GM12878 (cell line): ENCODE results near the gene SIGLEC11. TPM values are rescaled to one million over a fixed set of nuclear protein-coding genes. Genes with fewer than 3 reads are reported as not detected.

ENCODE experiments used
- ATAC-seq: fragments of 200-7000 bp; cut with Tn5 transposase; 3 replicates; pipeline ENCODE4 v1.9.1; 2020; ENCODE audit warnings: mild to moderate bottlenecking, moderate library complexity
- BruUV-seq: library from RNA; stranded (reverse); fragments of 400-500 nt; replicated peaks from 2 replicates; lab custom pipeline; 2021; lab: Mats Ljungman, UMichigan
- CTCF ChIA-PET: fragments of 300-600 bp; sonication (Branson Sonifier 250); formaldehyde crosslinking; extraction: SDS; loops from one replicate; lab custom pipeline; 2021; ENCODE audit warnings: inconsistent platforms; lab: Yijun Ruan, JAX
- POLR2A ChIA-PET: fragments of 350-600 bp; formaldehyde crosslinking; extraction: SDS; loops from one replicate; lab custom pipeline; 2021; ENCODE audit warnings: inconsistent platforms; lab: Charles Lee
- RAD21 ChIA-PET: fragments of 300-600 bp; sonication (Branson Sonifier 250); formaldehyde crosslinking; loops from one replicate; lab custom pipeline; 2023; ENCODE audit warnings: antibody characterized with exemption; ENCODE audit not compliant: unreplicated experiment; lab: Charles Lee
- SMC1A ChIA-PET: fragments of 300-600 bp; sonication (Branson Sonifier 250); formaldehyde crosslinking; loops from one replicate; lab custom pipeline; 2023; ENCODE audit not compliant: unreplicated experiment, uncharacterized antibody; lab: Charles Lee
- DNase-seq: peaks from one replicate; pipeline ENCODE4 v3.0.0-alpha.2; 2011; ENCODE audit warnings: low read depth, low spot score
- FAIRE-seq: peaks from 3 replicates; lab custom pipeline; 2011; peaks lifted over from hg19 to GRCh38; lab: Jason Lieb, UNC
- H2AFZ ChIP-seq: 2 replicates; pipeline ENCODE4 v1.6.0; 2011; ENCODE audit warnings: low read depth, low read length, control low read depth; ENCODE audit not compliant: control insufficient read depth
- H3K27ac ChIP-seq: 2 replicates; pipeline ENCODE4 v1.5.1; 2011; ENCODE audit warnings: control low read depth; ENCODE audit not compliant: control insufficient read depth, insufficient read depth
- H3K27me3 ChIP-seq, 2 experiments: replicated peaks in 1 of 2; 2 replicates each; pipeline versions ENCODE4 v1.6.0 to v1.6.1; 2011; ENCODE audit warnings: low read length in 1 of 2; ENCODE audit not compliant: control insufficient read depth in 2 of 2, insufficient read depth in 2 of 2
- H3K36me3 ChIP-seq, 2 experiments: 2 replicates each; pipeline ENCODE4 v1.5.1; 2011; ENCODE audit warnings: low read length in 1 of 2; ENCODE audit not compliant: control insufficient read depth in 2 of 2, insufficient read depth in 2 of 2
- H3K4me1 ChIP-seq: 2 replicates; pipeline ENCODE4 v1.6.1; 2011; ENCODE audit warnings: mild to moderate bottlenecking, low read length, moderate library complexity, mixed read lengths; ENCODE audit not compliant: control insufficient read depth, insufficient read depth
- H3K4me2 ChIP-seq: 2 replicates; pipeline ENCODE4 v1.6.0; 2011; ENCODE audit warnings: control low read depth; ENCODE audit not compliant: control insufficient read depth, insufficient read depth
- H3K4me3 ChIP-seq: fragments of 200-600 bp; sonication (generic); 2 replicates; pipeline ENCODE4 v1.5.1; 2016
- H3K79me2 ChIP-seq: 2 replicates; pipeline ENCODE4 v1.6.0; 2011; ENCODE audit warnings: low read length; ENCODE audit not compliant: control insufficient read depth, insufficient read depth
- H3K9ac ChIP-seq: 2 replicates; pipeline ENCODE4 v1.8.0; 2011; ENCODE audit warnings: low read length, control low read depth, mixed read lengths; ENCODE audit not compliant: control insufficient read depth, insufficient read depth
- H3K9me3 ChIP-seq: replicated peaks from 3 replicates; pipeline ENCODE4 v1.5.1; 2011; ENCODE audit warnings: mild to moderate bottlenecking, low read length; ENCODE audit not compliant: control insufficient read depth, insufficient read depth
- H4K20me1 ChIP-seq: 2 replicates; pipeline ENCODE4 v1.6.0; 2011; ENCODE audit not compliant: control insufficient read depth, insufficient read depth
- BCL11A ChIP-seq: IDR thresholded peaks from 2 replicates; pipeline ENCODE4 v1.6.1; 2011; ENCODE audit warnings: low read depth, low read length
- BCL3 ChIP-seq: IDR thresholded peaks from 2 replicates; pipeline ENCODE4 v1.6.1; 2011; ENCODE audit warnings: borderline replicate concordance, low read depth, mild to moderate bottlenecking, moderate library complexity, low read length; ENCODE audit not compliant: insufficient read depth, poor library complexity, severe bottlenecking
- CREM ChIP-seq: IDR thresholded peaks from 2 replicates; pipeline ENCODE4 v1.6.1; 2014; ENCODE audit warnings: antibody characterized with exemption, low read depth
- EED ChIP-seq: sonication (generic); IDR thresholded peaks from 2 replicates; pipeline ENCODE4 v1.6.1; 2016; ENCODE audit warnings: antibody characterized with exemption, low read depth
- EP300 ChIP-seq, 2 experiments: fragments of 150-350 bp in 1 of 2; IDR thresholded peaks; 2 replicates each; pipeline ENCODE4 v1.6.1; 2011 to 2012; ENCODE audit warnings: low read depth in 2 of 2, low read length in 2 of 2, borderline replicate concordance in 1 of 2, improper control_type of control experiment in 1 of 2, inconsistent platforms in 1 of 2; ENCODE audit not compliant: control insufficient read depth in 1 of 2
- IRF3 ChIP-seq: fragments of 450-650 bp; IDR thresholded peaks from 2 replicates; pipeline ENCODE4 v1.6.1; 2014; ENCODE audit warnings: mild to moderate bottlenecking
- IRF4 ChIP-seq: IDR thresholded peaks from 2 replicates; pipeline ENCODE4 v1.6.1; 2011; ENCODE audit warnings: low read depth, low read length
- JUNB ChIP-seq: IDR thresholded peaks from 2 replicates; pipeline ENCODE4 v1.6.1; 2016; ENCODE audit warnings: antibody characterized with exemption, mild to moderate bottlenecking
- NFIC ChIP-seq: IDR thresholded peaks from 2 replicates; pipeline ENCODE4 v1.6.1; 2012; ENCODE audit warnings: low read depth, mild to moderate bottlenecking, inconsistent platforms, low read length, moderate library complexity
- NFYA ChIP-seq: IDR thresholded peaks from 2 replicates; pipeline ENCODE4 v1.6.1; 2011; ENCODE audit warnings: low read depth, mild to moderate bottlenecking, low read length, improper control_type of control experiment, borderline replicate concordance
- NR2C2 ChIP-seq: IDR thresholded peaks from 2 replicates; pipeline ENCODE4 v1.6.1; 2011; ENCODE audit warnings: borderline replicate concordance, low read depth; ENCODE audit not compliant: control insufficient read depth, insufficient read length
- PML ChIP-seq: IDR thresholded peaks from 2 replicates; pipeline ENCODE4 v1.6.1; 2012; ENCODE audit warnings: low read length, inconsistent platforms
- TCF12 ChIP-seq: IDR thresholded peaks from 2 replicates; pipeline ENCODE4 v1.6.1; 2011; ENCODE audit warnings: low read depth, mild to moderate bottlenecking, low read length
- ZNF622 ChIP-seq: fragments of 450-650 bp; IDR thresholded peaks from 2 replicates; pipeline ENCODE4 v1.6.1; 2017; ENCODE audit warnings: mild to moderate bottlenecking, inconsistent platforms
- WGBS: methylation state at CpG from one replicate; pipeline ENCODE4 v1.1.6; 2016; ENCODE audit warnings: low lambda C conversion rate; ENCODE audit not compliant: insufficient replicate concordance, insufficient coverage; ENCODE audit errors: missing lambda C conversion rate; 5-methylcytosine and 5-hydroxymethylcytosine counted together
- in situ Hi-C: fragments of 300-500 bp; cut with MboI; formaldehyde crosslinking; loops from 9 replicates; pipeline ENCODE4 v1.14.3; 2018; ENCODE audit warnings: mixed read lengths
- intact Hi-C: fragments of 100-400 bp; cut with micrococcal nuclease; formaldehyde crosslinking; loops from one replicate; pipeline ENCODE4 v1.14.2; 2022; ENCODE audit not compliant: unreplicated experiment
- polyA plus RNA-seq, 11 experiments: library from polyadenylated mRNA; depleted of rRNA in 4 of 11; unstranded in 6 of 11; stranded (reverse) in 5 of 11; fragments of >200 nt; fragmentation: Nextera tagmentation in 4 of 11; fragmentation: Illumina TruSeq in 1 of 11; extraction: Ambion mirVana in 4 of 11; extraction: Trizol in 1 of 11; gene quantifications; 1 replicate in 1 of 11; 2 replicates in 10 of 11; pipeline versions ENCODE4 v1.2.1 to v1.2.3, GENCODE V29; 2011 to 2016; ENCODE audit warnings: inconsistent platforms in 2 of 11, missing spikeins in 2 of 11, low read depth in 1 of 11
- total RNA-seq, 4 experiments: library from RNA; depleted of rRNA in 3 of 4; stranded (reverse); fragments of >200 nt in 3 of 4; fragmentation: Illumina TruSeq in 1 of 4; extraction: Trizol in 1 of 4; gene quantifications; 2 replicates each; pipeline versions ENCODE4 v1.2.1 to v1.2.3, GENCODE V29; 2013 to 2021
- TF ChIP-seq, protein P1 (sequence below): fragments of 450-650 bp; formaldehyde crosslinking; IDR thresholded peaks from 2 replicates; pipeline ENCODE4 v1.5.0; 2022; ENCODE audit warnings: mild to moderate bottlenecking, missing genetic modification characterization
- TF ChIP-seq, protein P2 (sequence below): fragments of 450-650 bp; conservative IDR thresholded peaks from 2 replicates; pipeline ENCODE4 v1.6.1; 2017; ENCODE audit warnings: mild to moderate bottlenecking, moderate library complexity

Gene SIGLEC11
- total and polyA plus RNA-seq, 10 of the 15 experiments (the other 5 are each of a cell fraction or from before 2014, with no cell fraction given): not detected

GRCh38 chr19:49977076-49977475 is 16.1 kb upstream of the SIGLEC11 start:
- Histone ChIP-seq H3K27me3 (no peaks in the 10 kb centered on the region), H3K4me3 (no peak overlapping the region), H3K36me3 (no peaks in the 10 kb centered on the region; a peak in 1 of 4 replicates), H3K9ac (no peak overlapping the region), H4K20me1 (no peaks in the 10 kb centered on the region), H3K27ac (no peak overlapping the region), H2AFZ (no peak overlapping the region), H3K4me2 (no peak overlapping the region), H3K9me3 (no peaks in the 10 kb centered on the region), H3K79me2 (no peaks in the 10 kb centered on the region), H3K4me1 (no peaks in the 10 kb centered on the region)
- no peak for TF ChIP-seq IRF3
- TF ChIP-seq EED: no peak
- TF ChIP-seq CREM: no peak
- TF ChIP-seq, protein P1, sequence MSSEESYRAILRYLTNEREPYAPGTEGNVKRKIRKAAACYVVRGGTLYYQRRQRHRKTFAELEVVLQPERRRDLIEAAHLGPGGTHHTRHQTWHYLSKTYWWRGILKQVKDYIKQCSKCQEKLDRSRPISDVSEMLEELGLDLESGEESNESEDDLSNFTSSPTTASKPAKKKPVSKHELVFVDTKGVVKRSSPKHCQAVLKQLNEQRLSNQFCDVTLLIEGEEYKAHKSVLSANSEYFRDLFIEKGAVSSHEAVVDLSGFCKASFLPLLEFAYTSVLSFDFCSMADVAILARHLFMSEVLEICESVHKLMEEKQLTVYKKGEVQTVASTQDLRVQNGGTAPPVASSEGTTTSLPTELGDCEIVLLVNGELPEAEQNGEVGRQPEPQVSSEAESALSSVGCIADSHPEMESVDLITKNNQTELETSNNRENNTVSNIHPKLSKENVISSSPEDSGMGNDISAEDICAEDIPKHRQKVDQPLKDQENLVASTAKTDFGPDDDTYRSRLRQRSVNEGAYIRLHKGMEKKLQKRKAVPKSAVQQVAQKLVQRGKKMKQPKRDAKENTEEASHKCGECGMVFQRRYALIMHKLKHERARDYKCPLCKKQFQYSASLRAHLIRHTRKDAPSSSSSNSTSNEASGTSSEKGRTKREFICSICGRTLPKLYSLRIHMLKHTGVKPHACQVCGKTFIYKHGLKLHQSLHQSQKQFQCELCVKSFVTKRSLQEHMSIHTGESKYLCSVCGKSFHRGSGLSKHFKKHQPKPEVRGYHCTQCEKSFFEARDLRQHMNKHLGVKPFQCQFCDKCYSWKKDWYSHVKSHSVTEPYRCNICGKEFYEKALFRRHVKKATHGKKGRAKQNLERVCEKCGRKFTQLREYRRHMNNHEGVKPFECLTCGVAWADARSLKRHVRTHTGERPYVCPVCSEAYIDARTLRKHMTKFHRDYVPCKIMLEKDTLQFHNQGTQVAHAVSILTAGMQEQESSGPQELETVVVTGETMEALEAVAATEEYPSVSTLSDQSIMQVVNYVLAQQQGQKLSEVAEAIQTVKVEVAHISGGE (CRISPR knock-in tag): no peak
- TF ChIP-seq PML: no peak
- TF ChIP-seq NFIC: no peak
- TF ChIP-seq JUNB: no peak
- TF ChIP-seq, protein P2, sequence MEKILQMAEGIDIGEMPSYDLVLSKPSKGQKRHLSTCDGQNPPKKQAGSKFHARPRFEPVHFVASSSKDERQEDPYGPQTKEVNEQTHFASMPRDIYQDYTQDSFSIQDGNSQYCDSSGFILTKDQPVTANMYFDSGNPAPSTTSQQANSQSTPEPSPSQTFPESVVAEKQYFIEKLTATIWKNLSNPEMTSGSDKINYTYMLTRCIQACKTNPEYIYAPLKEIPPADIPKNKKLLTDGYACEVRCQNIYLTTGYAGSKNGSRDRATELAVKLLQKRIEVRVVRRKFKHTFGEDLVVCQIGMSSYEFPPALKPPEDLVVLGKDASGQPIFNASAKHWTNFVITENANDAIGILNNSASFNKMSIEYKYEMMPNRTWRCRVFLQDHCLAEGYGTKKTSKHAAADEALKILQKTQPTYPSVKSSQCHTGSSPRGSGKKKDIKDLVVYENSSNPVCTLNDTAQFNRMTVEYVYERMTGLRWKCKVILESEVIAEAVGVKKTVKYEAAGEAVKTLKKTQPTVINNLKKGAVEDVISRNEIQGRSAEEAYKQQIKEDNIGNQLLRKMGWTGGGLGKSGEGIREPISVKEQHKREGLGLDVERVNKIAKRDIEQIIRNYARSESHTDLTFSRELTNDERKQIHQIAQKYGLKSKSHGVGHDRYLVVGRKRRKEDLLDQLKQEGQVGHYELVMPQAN: no peak
- no peak for TF ChIP-seq NR2C2
- no peak for TF ChIP-seq IRF4
- TF ChIP-seq TCF12: no peak
- TF ChIP-seq BCL3: no peak
- no peak for TF ChIP-seq EP300 (IDR thresholded peaks at IDR 0.05; ENCODE audit: borderline replicate concordance in 1 of 2, control insufficient read depth in 1 of 2, low read depth in 2 of 2, low read length in 2 of 2)
- TF ChIP-seq NFYA: no peak
- TF ChIP-seq ZNF622: no peak
- no peak for TF ChIP-seq BCL11A
- RAD21 ChIA-PET: no interaction called here
- SMC1A ChIA-PET: interaction anchor here (0.6 to 1.1 kb wide), 2 partner anchors 15 to 91 kb away, joined by 3 read pairs; no protein-coding TSS in a partner anchor
- in situ Hi-C loops (no loop called here), intact Hi-C loops (no loop called here)
- no peak for FAIRE-seq
- no peak for DNase-seq
- ATAC-seq: no peak
- no TSS peak for BruUV-seq
- 85% methylated on average over 12 of the region's 13 CpGs for WGBS
- CTCF ChIA-PET: no interaction called here
- POLR2A ChIA-PET: no interaction called here
